Testis (tissue), 3 donors: Measurements from ENCODE around the gene IPO9. TPM values are rescaled to one million over a fixed set of nuclear protein-coding genes. Genes with fewer than 3 reads are reported as not detected.

Source experiments
- DNase-seq: peaks from one replicate; pipeline ENCODE4 v3.0.0-alpha.2; 2019
- H3K27ac ChIP-seq, 2 donors: fragments of 200-600 bp; sonication (generic); one replicate each; pipeline ENCODE4 v1.5.1; 2019
- H3K27me3 ChIP-seq: fragments of 200-600 bp; sonication (generic); one replicate; pipeline ENCODE4 v1.5.1; 2019
- H3K36me3 ChIP-seq: fragments of 200-600 bp; sonication (generic); one replicate; pipeline ENCODE4 v1.5.1; 2017; ENCODE audit warnings: low read depth; ENCODE audit errors: missing control alignments
- H3K4me1 ChIP-seq: fragments of 200-600 bp; sonication (generic); one replicate; pipeline ENCODE4 v1.5.1; 2019
- H3K4me3 ChIP-seq, 2 donors: fragments of 200-600 bp; sonication (generic); one replicate each; pipeline ENCODE4 v1.5.1; 2017 to 2019
- H3K9me3 ChIP-seq: fragments of 200-600 bp; sonication (generic); one replicate; pipeline ENCODE4 v1.5.1; 2017
- POLR2A ChIP-seq: fragments of 450-650 bp; IDR thresholded peaks from one replicate; pipeline ENCODE4 v1.6.1; 2017; ENCODE audit warnings: antibody characterized with exemption, mild to moderate bottlenecking, moderate library complexity
- WGBS, 2 donors: methylation state at CpG; one replicate each; pipeline ENCODE4 v1.1.5; 2018; 5-methylcytosine and 5-hydroxymethylcytosine counted together
- intact Hi-C: fragments of 100-400 bp; cut with DNase I; formaldehyde crosslinking; loops from one replicate; pipeline ENCODE4 v1.15.1; 2023; ENCODE audit warnings: low total_unique reads
- polyA plus RNA-seq: library from polyadenylated mRNA; stranded (reverse); fragments of 350-450 nt; fragmentation: Illumina TruSeq; extraction: RNeasy Lipid Tissue Mini Kit (QIAGEN cat#74804); gene quantifications from one replicate; pipeline ENCODE4 v1.2.3, GENCODE V29; 2014; ENCODE audit warnings: low read depth, low replicate concordance; ENCODE audit not compliant: insufficient read depth
- total RNA-seq, 2 donors: library from RNA; depleted of rRNA; stranded (reverse); fragments of >200 nt; gene quantifications; one replicate each; pipeline ENCODE4 v1.2.3, GENCODE V29; 2016
- TF ChIP-seq, protein P1 (sequence below), 3 experiments: fragments of 450-650 bp in 2 of 3; fragments of 200-600 bp in 1 of 3; sonication (generic) in 1 of 3; IDR thresholded peaks; one replicate each; pipeline ENCODE4 v1.5.1; 2016 to 2019; ENCODE audit warnings: antibody characterized with exemption in 3 of 3, mild to moderate bottlenecking in 2 of 3, moderate library complexity in 1 of 3

Gene IPO9
- total and polyA plus RNA-seq, 3 donors from 2014 or later = 29.4 to 33.0 (median 30.5) TPM

DNA sequence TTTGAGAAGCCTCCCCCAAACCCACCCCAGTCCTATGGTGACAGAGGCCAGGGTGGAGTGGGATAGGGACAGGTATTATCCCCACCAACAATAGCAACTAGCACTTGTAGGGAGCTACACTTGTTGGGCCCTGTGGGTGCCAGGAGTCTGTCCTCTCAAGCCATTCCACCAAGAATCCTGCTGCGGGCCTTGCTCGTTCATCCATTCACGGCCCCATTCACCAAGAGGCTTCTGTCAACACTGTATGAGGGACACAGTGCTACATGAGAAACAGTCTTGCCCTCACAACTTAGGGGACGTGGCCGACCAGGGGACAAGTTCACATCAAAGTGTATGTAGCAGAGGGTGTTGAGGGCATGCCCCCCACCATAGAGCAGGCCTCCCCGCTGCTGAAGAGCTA is 78.7 kb downstream of the IPO9 start:
- TF ChIP-seq, protein P1, sequence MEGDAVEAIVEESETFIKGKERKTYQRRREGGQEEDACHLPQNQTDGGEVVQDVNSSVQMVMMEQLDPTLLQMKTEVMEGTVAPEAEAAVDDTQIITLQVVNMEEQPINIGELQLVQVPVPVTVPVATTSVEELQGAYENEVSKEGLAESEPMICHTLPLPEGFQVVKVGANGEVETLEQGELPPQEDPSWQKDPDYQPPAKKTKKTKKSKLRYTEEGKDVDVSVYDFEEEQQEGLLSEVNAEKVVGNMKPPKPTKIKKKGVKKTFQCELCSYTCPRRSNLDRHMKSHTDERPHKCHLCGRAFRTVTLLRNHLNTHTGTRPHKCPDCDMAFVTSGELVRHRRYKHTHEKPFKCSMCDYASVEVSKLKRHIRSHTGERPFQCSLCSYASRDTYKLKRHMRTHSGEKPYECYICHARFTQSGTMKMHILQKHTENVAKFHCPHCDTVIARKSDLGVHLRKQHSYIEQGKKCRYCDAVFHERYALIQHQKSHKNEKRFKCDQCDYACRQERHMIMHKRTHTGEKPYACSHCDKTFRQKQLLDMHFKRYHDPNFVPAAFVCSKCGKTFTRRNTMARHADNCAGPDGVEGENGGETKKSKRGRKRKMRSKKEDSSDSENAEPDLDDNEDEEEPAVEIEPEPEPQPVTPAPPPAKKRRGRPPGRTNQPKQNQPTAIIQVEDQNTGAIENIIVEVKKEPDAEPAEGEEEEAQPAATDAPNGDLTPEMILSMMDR (IDR thresholded peaks at IDR 0.05) = no peak
- no peak for TF ChIP-seq POLR2A
- no peaks in the 10 kb centered on the region for H3K27me3 ChIP-seq
- peaks cover 56% of the 10 kb centered on the region for H3K4me1 ChIP-seq
- H3K27ac ChIP-seq = peak overlapping the region; percentile 9 to 91
- no peak for DNase-seq
- H3K36me3 ChIP-seq = no peaks in the 10 kb centered on the region
- WGBS, 2 donors = 80 to 87% methylated on average over 1 to 6 of the region's 6 CpGs
- H3K9me3 ChIP-seq = no peaks in the 10 kb centered on the region
- intact Hi-C loops = no loop called here
- no peak overlapping the region for H3K4me3 ChIP-seq

DNA sequence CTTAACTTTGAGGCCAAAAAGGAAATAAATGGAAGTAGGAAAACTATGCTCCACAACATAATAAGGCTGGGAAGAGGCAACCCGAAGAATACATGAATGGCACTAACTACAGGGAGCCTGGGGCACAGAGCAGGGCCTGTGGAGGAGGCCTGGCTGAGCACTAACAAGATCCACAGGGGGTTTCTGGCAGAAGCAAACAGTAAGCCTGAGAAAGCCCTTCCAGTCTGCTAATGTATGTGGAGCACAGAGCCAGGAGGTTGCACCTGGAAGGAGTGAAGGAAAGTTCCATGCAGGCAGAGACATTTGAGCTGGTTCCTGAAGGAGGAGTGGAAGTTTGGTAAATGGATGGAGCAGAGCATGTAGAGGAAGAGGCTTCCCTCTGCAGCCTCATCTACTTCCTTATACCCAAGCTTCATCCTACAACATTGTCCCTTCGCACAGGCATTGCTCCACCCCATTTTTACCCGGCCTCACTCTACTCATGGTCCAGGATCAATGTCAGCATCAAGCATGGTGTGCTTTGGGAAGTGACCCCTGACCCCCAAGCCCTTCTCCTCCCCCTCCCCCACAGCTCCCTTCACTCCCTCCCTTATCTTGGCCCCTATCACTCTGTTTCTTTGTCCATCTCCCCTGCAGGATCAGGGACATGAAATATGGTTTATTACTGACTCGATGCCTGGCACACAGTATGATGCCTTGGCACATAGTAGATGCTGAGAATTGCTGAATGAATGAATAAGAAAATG is 83.0 kb downstream of the IPO9 start:
- TF ChIP-seq, protein P1 (IDR thresholded peaks at IDR 0.05) = no peak
- no peak for TF ChIP-seq POLR2A
- 76 to 82% methylated on average over 4 of the region's 4 CpGs for WGBS, 2 donors

GRCh38 chr1:201912832-201913231 is 83.9 kb downstream of the IPO9 start:
- no peak for TF ChIP-seq POLR2A
- TF ChIP-seq, protein P1 (IDR thresholded peaks at IDR 0.05) = no peak
- peak; percentile 50 for DNase-seq
- WGBS, 2 donors = 56 to 77% methylated on average over 5 of the region's 5 CpGs
- Histone ChIP-seq H3K4me1 (peaks cover 57% of the 10 kb centered on the region), H3K9me3 (no peaks in the 10 kb centered on the region), H3K27ac (peak overlapping the region; percentile 27 to 81), H3K27me3 (no peaks in the 10 kb centered on the region), H3K36me3 (no peaks in the 10 kb centered on the region), H3K4me3 (no peak overlapping the region)
- intact Hi-C loops = no loop called here

More for the DNA sequence above, 83.0 kb downstream of the IPO9 start:
- no peak for DNase-seq
- H3K4me3 ChIP-seq = no peak overlapping the region
- intact Hi-C loops = no loop called here
- no peaks in the 10 kb centered on the region for H3K9me3 ChIP-seq
- peaks cover 48% of the 10 kb centered on the region for H3K4me1 ChIP-seq
- H3K27me3 ChIP-seq = no peaks in the 10 kb centered on the region
- no peaks in the 10 kb centered on the region for H3K36me3 ChIP-seq
- H3K27ac ChIP-seq = peak overlapping the region; percentile 27 to 81

GRCh38 chr1:201914456-201915235 is 85.7 kb downstream of the IPO9 start:
- Histone ChIP-seq H3K4me3 (no peak overlapping the region), H3K4me1 (peaks cover 68% of the 10 kb centered on the region), H3K36me3 (no peaks in the 10 kb centered on the region), H3K9me3 (no peaks in the 10 kb centered on the region), H3K27me3 (no peaks in the 10 kb centered on the region), H3K27ac (peak overlapping the region; percentile 27 to 45)
- DNase-seq = no peak
- 76 to 82% methylated on average over 14 of the region's 14 CpGs for whole genome bisulfite sequencing, 2 donors
- intact Hi-C loops = no loop called here
- TF ChIP-seq, protein P1 (IDR thresholded peaks at IDR 0.05) = no peak
- TF ChIP-seq POLR2A = no peak
